ENCODE measurements around the gene KBTBD12.

- TF ChIP-seq POLR2AphosphoS5 (IDR thresholded peaks at IDR 0.05; ENCODE audit: borderline replicate concordance, low read depth, low read length): no peak
- no peak for TF ChIP-seq EZH2 (IDR thresholded peaks at IDR 0.05)
- TF ChIP-seq FOXP2 (optimal IDR thresholded peaks at IDR 0.05; ENCODE audit: control extremely low read depth, extremely low read length, insufficient read depth): no peak
Observed at GRCh38 chr3:127953091-127954035, 38.3 kb downstream of the KBTBD12 start.
